GM23248 (cell line): ENCODE results near the gene DTX1. TPM values are rescaled to one million over a fixed set of nuclear protein-coding genes. Genes with fewer than 3 reads are reported as not detected.

Experiments used
- DNase-seq: peaks from one replicate; pipeline ENCODE4 v3.0.0-alpha.2; 2015
- H2AFZ ChIP-seq: fragments of 200-600 bp; sonication (generic); 2 replicates; pipeline ENCODE4 v1.6.1; 2016; ENCODE audit warnings: antibody characterized with exemption
- H3F3A ChIP-seq: fragments of 200-600 bp; sonication (generic); 2 replicates; pipeline ENCODE4 v1.6.1; 2016; ENCODE audit warnings: mild to moderate bottlenecking, antibody characterized with exemption, mixed run types; ENCODE audit not compliant: insufficient read depth
- H3K27ac ChIP-seq: fragments of 200-600 bp; sonication (generic); 2 replicates; pipeline ENCODE4 v1.5.1; 2016; ENCODE audit warnings: mild to moderate bottlenecking
- H3K27me3 ChIP-seq: fragments of 200-600 bp; sonication (generic); replicated peaks from 2 replicates; pipeline ENCODE4 v1.6.1; 2016; ENCODE audit warnings: mild to moderate bottlenecking; ENCODE audit not compliant: insufficient read depth
- H3K36me3 ChIP-seq: fragments of 200-600 bp; sonication (generic); 2 replicates; pipeline ENCODE4 v1.6.1; 2016; ENCODE audit warnings: low read depth, mild to moderate bottlenecking
- H3K4me1 ChIP-seq: fragments of 200-600 bp; sonication (generic); 2 replicates; pipeline ENCODE4 v1.6.1; 2016; ENCODE audit warnings: mild to moderate bottlenecking; ENCODE audit not compliant: insufficient read depth
- H3K4me2 ChIP-seq: fragments of 200-600 bp; sonication (generic); one replicate; pipeline ENCODE4 v1.6.1; 2016; ENCODE audit warnings: mild to moderate bottlenecking; ENCODE audit not compliant: unreplicated experiment
- H3K4me3 ChIP-seq: fragments of 200-600 bp; sonication (generic); 2 replicates; pipeline ENCODE4 v1.5.1; 2016; ENCODE audit warnings: mild to moderate bottlenecking
- H3K79me2 ChIP-seq: fragments of 200-600 bp; sonication (generic); 2 replicates; pipeline ENCODE4 v1.6.1; 2016; ENCODE audit warnings: mild to moderate bottlenecking; ENCODE audit not compliant: insufficient read depth
- H3K9ac ChIP-seq: fragments of 200-600 bp; sonication (generic); 2 replicates; pipeline ENCODE4 v1.6.1; 2016; ENCODE audit warnings: mild to moderate bottlenecking
- H3K9me2 ChIP-seq: fragments of 200-600 bp; sonication (generic); 2 replicates; pipeline ENCODE4 v1.6.1; 2016; ENCODE audit warnings: mixed run types, mild to moderate bottlenecking, moderate library complexity; ENCODE audit not compliant: insufficient read depth
- H3K9me3 ChIP-seq: fragments of 200-600 bp; sonication (generic); one replicate; pipeline ENCODE4 v1.6.1; 2017; ENCODE audit warnings: low read depth
- H4K20me1 ChIP-seq: fragments of 200-600 bp; sonication (generic); 2 replicates; pipeline ENCODE4 v1.6.0; 2016; ENCODE audit not compliant: insufficient read depth
- EZH2 ChIP-seq: fragments of 200-600 bp; sonication (generic); IDR thresholded peaks from 2 replicates; pipeline ENCODE4 v1.6.1; 2018; ENCODE audit warnings: antibody characterized with exemption, mild to moderate bottlenecking; ENCODE audit not compliant: insufficient read depth, poor library complexity, severe bottlenecking
- EZH2phosphoT487 ChIP-seq: fragments of 200-600 bp; sonication (generic); IDR thresholded peaks from 2 replicates; pipeline ENCODE4 v1.6.1; 2018; ENCODE audit warnings: antibody characterized with exemption, moderate library complexity, mild to moderate bottlenecking, low read depth; ENCODE audit not compliant: insufficient read depth
- WGBS, 2 experiments: methylation state at CpG; one replicate each; pipeline ENCODE4 v1.1.6; 2015 to 2017; ENCODE audit warnings: low lambda C conversion rate in 2 of 2, low coverage in 1 of 2; ENCODE audit errors: missing lambda C conversion rate in 2 of 2; 5-methylcytosine and 5-hydroxymethylcytosine counted together
- in situ Hi-C: fragments of 300-500 bp; cut with MboI; formaldehyde crosslinking; loops from 2 replicates; pipeline ENCODE4 v1.15.0; 2020
- polyA plus RNA-seq: library from polyadenylated mRNA; unstranded; fragments of >200 nt; fragmentation: Nextera tagmentation; extraction: Ambion mirVana; gene quantifications from 2 replicates; pipeline ENCODE4 v1.2.1, GENCODE V29; 2016
- total RNA-seq: library from RNA; depleted of rRNA; stranded (reverse); fragments of >200 nt; shearing (Covaris generic); gene quantifications from 2 replicates; pipeline ENCODE4 v1.2.3, GENCODE V29; 2014

The DTX1 gene
- total and polyA plus RNA-seq, 2 experiments from 2014 or later, result not detected

- Histone ChIP-seq H3K4me3 (no peak overlapping the region), H3K4me2 (no peak overlapping the region), H3K36me3 (no peaks in the 10 kb centered on the region), H3K9me2 (no peaks in the 10 kb centered on the region), H3K79me2 (no peaks in the 10 kb centered on the region), H3K9ac (no peak overlapping the region), H3K9me3 (no peaks in the 10 kb centered on the region), H2AFZ (no peak overlapping the region), H4K20me1 (no peaks in the 10 kb centered on the region), H3K27ac (no peak overlapping the region), H3K27me3 (peaks cover 4% of the 10 kb centered on the region; the same call in 1 of the 2 replicates), H3F3A (no peaks in the 10 kb centered on the region), H3K4me1 (no peaks in the 10 kb centered on the region)
- WGBS, 2 experiments, result 32 to 44% methylated on average over 18 of the region's 18 CpGs
- peak; percentile 23 for DNase-seq
- TF ChIP-seq EZH2 (no peak), EZH2phosphoT487 (no peak)
- in situ Hi-C loops, result no loop called here
These were observed 74.1 kb downstream of the DTX1 start for GRCh38 chr12:113130457-113131135.

GRCh38 chr12:113131556-113131955, 75.0 kb downstream of the DTX1 start:
- WGBS, 2 experiments, result 22 to 58% methylated on average over 1 of the region's 1 CpG
- DNase-seq, result no peak
- Histone ChIP-seq H3K9ac (no peak overlapping the region), H3K36me3 (no peaks in the 10 kb centered on the region), H4K20me1 (no peaks in the 10 kb centered on the region), H3K27me3 (peaks cover 12% of the 10 kb centered on the region), H3K4me2 (no peak overlapping the region), H2AFZ (no peak overlapping the region), H3K4me3 (no peak overlapping the region), H3K4me1 (no peaks in the 10 kb centered on the region), H3K9me2 (no peaks in the 10 kb centered on the region), H3K79me2 (no peaks in the 10 kb centered on the region), H3K9me3 (no peaks in the 10 kb centered on the region), H3K27ac (no peak overlapping the region), H3F3A (no peaks in the 10 kb centered on the region)
- TF ChIP-seq EZH2 (no peak), EZH2phosphoT487 (no peak)
- in situ Hi-C loops, result no loop called here

- no peaks in the 10 kb centered on the region for H3K36me3 ChIP-seq
- no peaks in the 10 kb centered on the region for H3F3A ChIP-seq
- H3K79me2 ChIP-seq, result no peaks in the 10 kb centered on the region
- in situ Hi-C loops, result no loop called here
- TF ChIP-seq EZH2phosphoT487 (no peak), EZH2 (no peak)
- peaks cover 22% of the 10 kb centered on the region for H3K27me3 ChIP-seq
- no peaks in the 10 kb centered on the region for H3K9me2 ChIP-seq
- no peaks in the 10 kb centered on the region for H3K4me1 ChIP-seq
- no peak overlapping the region for H3K4me2 ChIP-seq
- no peaks in the 10 kb centered on the region for H4K20me1 ChIP-seq
- no peak overlapping the region for H3K4me3 ChIP-seq
- H3K9ac ChIP-seq, result no peak overlapping the region
- H3K9me3 ChIP-seq, result no peaks in the 10 kb centered on the region
- DNase-seq, result no peak
- no peak overlapping the region for H3K27ac ChIP-seq
- no peak overlapping the region for H2AFZ ChIP-seq
- WGBS, 2 experiments, result 36 to 41% methylated on average over 6 of the region's 6 CpGs
These were observed 76.5 kb downstream of the DTX1 start for GRCh38 chr12:113133036-113133435.

GRCh38 chr12:113133666-113134065, 77.1 kb downstream of the DTX1 start:
- Histone ChIP-seq H4K20me1 (no peaks in the 10 kb centered on the region), H3K9me3 (no peaks in the 10 kb centered on the region), H3K9me2 (no peaks in the 10 kb centered on the region), H3K27me3 (peaks cover 22% of the 10 kb centered on the region), H3K9ac (no peak overlapping the region), H2AFZ (no peak overlapping the region), H3K36me3 (no peaks in the 10 kb centered on the region), H3K4me1 (no peaks in the 10 kb centered on the region), H3K4me2 (no peak overlapping the region), H3F3A (no peaks in the 10 kb centered on the region), H3K4me3 (no peak overlapping the region), H3K27ac (no peak overlapping the region), H3K79me2 (no peaks in the 10 kb centered on the region)
- no peak for DNase-seq
- in situ Hi-C loops, result no loop called here
- TF ChIP-seq EZH2 (no peak), EZH2phosphoT487 (no peak)
- WGBS, 2 experiments, result 63 to 64% methylated on average over 3 of the region's 3 CpGs

GRCh38 chr12:113134071-113134470, 77.5 kb downstream of the DTX1 start:
- Histone ChIP-seq H3K9ac (no peak overlapping the region), H3K4me1 (no peaks in the 10 kb centered on the region), H3K27ac (no peak overlapping the region), H3K79me2 (no peaks in the 10 kb centered on the region), H2AFZ (no peak overlapping the region), H3K4me3 (no peak overlapping the region), H3K36me3 (no peaks in the 10 kb centered on the region), H3K4me2 (no peak overlapping the region), H3K9me3 (no peaks in the 10 kb centered on the region), H3K27me3 (peaks cover 22% of the 10 kb centered on the region), H3F3A (no peaks in the 10 kb centered on the region), H4K20me1 (no peaks in the 10 kb centered on the region), H3K9me2 (no peaks in the 10 kb centered on the region)
- TF ChIP-seq EZH2phosphoT487 (no peak), EZH2 (no peak)
- no peak for DNase-seq
- WGBS, 2 experiments, result 78 to 83% methylated on average over 2 of the region's 2 CpGs
- in situ Hi-C loops, result no loop called here
